ENCODE results near the gene SOX1. TPM values are rescaled to one million over a fixed set of nuclear protein-coding genes. Genes with fewer than 3 reads are reported as not detected.

Gene SOX1
- total and polyA plus RNA-seq, 2 donors (not counting 3 experiments of a cell fraction or from before 2014, with no cell fraction given) = not detected

DNA sequence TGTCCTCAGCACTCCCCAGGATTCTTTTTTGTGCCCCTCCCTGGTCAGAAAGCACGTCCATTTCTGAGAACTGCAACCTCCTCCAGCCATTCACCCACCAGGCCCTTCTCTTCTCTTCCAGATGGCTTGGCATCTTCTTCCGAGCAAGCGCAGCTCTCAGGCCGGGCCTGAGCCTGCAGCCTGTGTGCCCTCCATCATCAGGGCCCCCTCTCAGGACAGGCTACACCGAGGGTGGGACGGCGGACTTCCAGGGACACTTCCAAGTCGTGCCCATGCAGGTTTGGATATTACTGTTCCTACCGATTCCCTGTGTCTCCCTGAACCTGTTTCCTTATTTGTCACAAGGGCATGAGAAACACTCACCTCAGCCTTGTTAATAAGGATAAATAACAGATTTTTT is 28.4 kb downstream of the SOX1 start:
- dilution Hi-C loops (cut with MboI; ENCODE audit: extremely low pct_ligation_motif_present, low sequenced_read_pairs) = no loop called here
- no peaks in the 10 kb centered on the region for H3K9me3 ChIP-seq (replicated peaks; ENCODE audit: control insufficient read depth, insufficient read depth, low read length)

More for the DNA sequence above, 28.4 kb downstream of the SOX1 start:
- Histone ChIP-seq H3K27me3 (ENCODE audit: control insufficient read depth in 2 of 2, insufficient read depth in 2 of 2, low read length in 2 of 2) (no peaks in the 10 kb centered on the region), H3K4me2 (ENCODE audit: insufficient read depth, low read length) (no peak overlapping the region), H3K9ac (replicated peaks; ENCODE audit: extremely low read depth, insufficient read depth, low read length) (no peak overlapping the region), H3K4me1 (ENCODE audit: control insufficient read depth, extremely low read depth, insufficient read depth, low read length) (no peaks in the 10 kb centered on the region), H3K79me2 (ENCODE audit: control insufficient read depth, insufficient read depth, low read length) (no peaks in the 10 kb centered on the region), H3K27ac (ENCODE audit: insufficient read depth, low read depth, low read length) (no peak overlapping the region), H3K9me1 (replicated peaks; ENCODE audit: control insufficient read depth, extremely low read depth, insufficient read depth, low read length) (no peaks in the 10 kb centered on the region), H3K4me3 (replicated peaks in 1 of 3; ENCODE audit: insufficient read depth in 1 of 3, low read depth in 1 of 3, low read length in 3 of 3) (no peak overlapping the region), H2AFZ (ENCODE audit: low read depth, low read length) (no peak overlapping the region), H3K36me3 (ENCODE audit: control insufficient read depth in 2 of 2, extremely low read depth in 1 of 2, insufficient read depth in 2 of 2, low read length in 2 of 2) (no peaks in the 10 kb centered on the region), H4K20me1 (replicated peaks; ENCODE audit: control insufficient read depth, extremely low read depth, insufficient read depth, low read length) (no peaks in the 10 kb centered on the region)
- FAIRE-seq = no peak
- POLR2A ChIA-PET = no interaction called here
- TF ChIP-seq MYC (IDR thresholded peaks at IDR 0.05; ENCODE audit: low read depth, low read length) (no peak), POLR2AphosphoS5 (IDR thresholded peaks at IDR 0.05; ENCODE audit: insufficient read depth, low read depth, low read length) (no peak), GATA2 (IDR thresholded peaks at IDR 0.05; ENCODE audit: insufficient read depth, insufficient read length, low read depth, low read length) (no peak), FOS (IDR thresholded peaks at IDR 0.05; ENCODE audit: borderline replicate concordance, insufficient read depth, low read length) (no peak), POLR2A (IDR thresholded peaks at IDR 0.05; ENCODE audit: low read depth, low read length) (no peak), JUN (IDR thresholded peaks at IDR 0.05; ENCODE audit: borderline replicate concordance, insufficient read depth, insufficient read length, low read depth) (no peak), MAX (IDR thresholded peaks at IDR 0.05; ENCODE audit: insufficient read depth, insufficient read length) (no peak), EZH2 (IDR thresholded peaks at IDR 0.05; ENCODE audit: borderline replicate concordance, low read depth, low read length, severe bottlenecking) (no peak), CTCF (IDR thresholded peaks at IDR 0.05; ENCODE audit: extremely low read depth in 1 of 2, insufficient read depth in 1 of 2, low read depth in 1 of 2, low read length in 2 of 2) (no peak)
- intact Hi-C loops (cut with micrococcal nuclease) = no loop called here
- CTCF ChIA-PET = no interaction called here
- DNase-seq (ENCODE audit: low read depth, low spot score) = no peak
- no TSS peak for BruUV-seq (replicated peaks)
